Progenitor cell of endocrine pancreas (in vitro differentiated cells): Measurements from ENCODE around the gene TRAPPC14. TPM values are rescaled to one million over a fixed set of nuclear protein-coding genes. Genes with fewer than 3 reads are reported as not detected.
A peak's percentile ranks its signal among the peaks of the same experiment; 100 is the strongest.

Experiments used
- DNase-seq: peaks from one replicate; pipeline ENCODE4 v3.0.0; 2021; ENCODE audit warnings: low spot score; ENCODE audit not compliant: unreplicated experiment
- H3K27ac Mint-ChIP-seq: 2 replicates; pipeline ENCODE4 v1.8.0; 2021; ENCODE audit warnings: mild to moderate bottlenecking, moderate library complexity, mixed read lengths
- H3K27me3 Mint-ChIP-seq: 2 replicates; pipeline ENCODE4 v1.8.0; 2021; ENCODE audit warnings: mixed read lengths
- H3K36me3 Mint-ChIP-seq: 2 replicates; pipeline ENCODE4 v1.8.0; 2022; ENCODE audit warnings: mixed read lengths; ENCODE audit not compliant: insufficient read depth
- H3K4me1 Mint-ChIP-seq: 2 replicates; pipeline ENCODE4 v1.8.0; 2021; ENCODE audit warnings: low read depth, mixed read lengths
- H3K4me3 Mint-ChIP-seq: 2 replicates; pipeline ENCODE4 v1.8.0; 2021; ENCODE audit warnings: low read depth, mild to moderate bottlenecking, moderate library complexity, mixed read lengths
- H3K9me3 Mint-ChIP-seq: 2 replicates; pipeline ENCODE4 v1.8.0; 2021; ENCODE audit warnings: low read depth, mixed read lengths
- total RNA-seq: library from RNA; stranded (reverse); gene quantifications from 2 replicates; pipeline ENCODE4 v1.2.1, GENCODE V29; 2021
- TF ChIP-seq, protein P1 (sequence below): fragments of 200-600 bp; sonication (generic); IDR thresholded peaks from one replicate; pipeline ENCODE4 v1.5.0; 2021; ENCODE audit warnings: antibody characterized with exemption, mild to moderate bottlenecking; ENCODE audit not compliant: unreplicated experiment

The TRAPPC14 gene
- total RNA-seq, 1 donor from 2014 or later: 29.6 TPM

DNA sequence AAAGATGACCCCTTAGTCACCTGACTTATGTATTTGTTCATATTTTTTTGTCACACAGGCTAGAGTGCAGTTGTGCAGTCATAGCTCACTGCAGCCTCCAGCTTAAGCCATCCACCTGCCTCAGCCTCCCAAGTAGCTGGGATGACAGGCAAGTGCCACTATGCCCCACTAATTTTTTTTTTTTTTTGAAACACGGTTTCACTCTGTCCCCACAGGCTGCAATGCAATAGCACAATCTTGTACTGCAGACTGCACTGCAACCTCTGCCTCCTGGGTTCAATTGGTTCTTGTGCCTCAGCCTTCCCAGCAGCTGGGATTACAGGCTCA is 29.9 kb downstream of the TRAPPC14 start:
- no peak overlapping the region for H3K27ac Mint-ChIP-seq

DNA sequence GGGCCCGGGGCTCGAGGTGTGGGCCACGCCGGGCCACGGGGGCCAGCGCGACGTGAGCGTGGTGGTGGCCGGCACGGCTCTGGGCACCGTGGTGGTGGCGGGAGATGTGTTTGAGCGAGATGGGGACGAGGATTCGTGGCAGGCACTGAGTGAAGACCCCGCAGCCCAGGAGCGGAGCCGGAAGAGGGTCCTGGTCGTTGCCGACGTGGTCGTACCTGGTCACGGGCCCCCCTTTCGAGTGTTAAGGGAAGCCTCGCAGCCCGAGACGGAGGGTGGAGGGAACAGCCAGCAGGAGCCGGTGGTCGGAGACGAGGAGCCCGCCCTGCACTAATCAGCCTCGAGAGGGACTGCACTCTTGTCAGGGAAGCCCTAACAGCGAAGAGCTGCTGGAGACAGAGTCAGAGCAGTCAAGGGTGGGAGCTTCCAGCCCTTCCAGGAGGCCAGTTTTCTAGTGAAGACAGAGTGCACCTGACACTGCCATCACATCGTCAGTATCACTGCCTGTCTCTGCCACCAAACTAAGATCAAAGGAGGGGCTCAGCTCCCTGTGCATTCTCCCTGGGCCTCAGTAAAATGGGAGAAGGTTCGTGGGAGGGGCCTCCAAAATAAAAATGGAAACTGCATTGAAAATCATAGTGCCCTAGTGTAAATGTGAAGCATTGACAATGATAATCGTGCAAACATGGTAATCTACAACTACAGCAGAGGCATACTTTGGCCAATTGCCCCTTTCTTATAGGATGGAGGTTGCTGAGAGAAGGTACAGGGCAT is 30.5 kb downstream of the TRAPPC14 start:
- H3K4me3 Mint-ChIP-seq: peak overlapping the region; percentile 76
- no peaks in the 10 kb centered on the region for H3K9me3 Mint-ChIP-seq
- DNase-seq: no peak
- no peaks in the 10 kb centered on the region for H3K36me3 Mint-ChIP-seq
- H3K27me3 Mint-ChIP-seq: peaks cover 9% of the 10 kb centered on the region
- TF ChIP-seq, protein P1, sequence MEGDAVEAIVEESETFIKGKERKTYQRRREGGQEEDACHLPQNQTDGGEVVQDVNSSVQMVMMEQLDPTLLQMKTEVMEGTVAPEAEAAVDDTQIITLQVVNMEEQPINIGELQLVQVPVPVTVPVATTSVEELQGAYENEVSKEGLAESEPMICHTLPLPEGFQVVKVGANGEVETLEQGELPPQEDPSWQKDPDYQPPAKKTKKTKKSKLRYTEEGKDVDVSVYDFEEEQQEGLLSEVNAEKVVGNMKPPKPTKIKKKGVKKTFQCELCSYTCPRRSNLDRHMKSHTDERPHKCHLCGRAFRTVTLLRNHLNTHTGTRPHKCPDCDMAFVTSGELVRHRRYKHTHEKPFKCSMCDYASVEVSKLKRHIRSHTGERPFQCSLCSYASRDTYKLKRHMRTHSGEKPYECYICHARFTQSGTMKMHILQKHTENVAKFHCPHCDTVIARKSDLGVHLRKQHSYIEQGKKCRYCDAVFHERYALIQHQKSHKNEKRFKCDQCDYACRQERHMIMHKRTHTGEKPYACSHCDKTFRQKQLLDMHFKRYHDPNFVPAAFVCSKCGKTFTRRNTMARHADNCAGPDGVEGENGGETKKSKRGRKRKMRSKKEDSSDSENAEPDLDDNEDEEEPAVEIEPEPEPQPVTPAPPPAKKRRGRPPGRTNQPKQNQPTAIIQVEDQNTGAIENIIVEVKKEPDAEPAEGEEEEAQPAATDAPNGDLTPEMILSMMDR: no peak
- H3K27ac Mint-ChIP-seq: peak overlapping the region; percentile 12
- peaks cover 5% of the 10 kb centered on the region for H3K4me1 Mint-ChIP-seq

More for the DNA sequence above, 29.9 kb downstream of the TRAPPC14 start:
- TF ChIP-seq, protein P1: no peak
- peaks cover 9% of the 10 kb centered on the region for H3K27me3 Mint-ChIP-seq
- H3K36me3 Mint-ChIP-seq: no peaks in the 10 kb centered on the region
- no peaks in the 10 kb centered on the region for H3K9me3 Mint-ChIP-seq
- peaks cover 5% of the 10 kb centered on the region for H3K4me1 Mint-ChIP-seq
- no peak for DNase-seq
- peak overlapping the region; percentile 76 for H3K4me3 Mint-ChIP-seq

DNA sequence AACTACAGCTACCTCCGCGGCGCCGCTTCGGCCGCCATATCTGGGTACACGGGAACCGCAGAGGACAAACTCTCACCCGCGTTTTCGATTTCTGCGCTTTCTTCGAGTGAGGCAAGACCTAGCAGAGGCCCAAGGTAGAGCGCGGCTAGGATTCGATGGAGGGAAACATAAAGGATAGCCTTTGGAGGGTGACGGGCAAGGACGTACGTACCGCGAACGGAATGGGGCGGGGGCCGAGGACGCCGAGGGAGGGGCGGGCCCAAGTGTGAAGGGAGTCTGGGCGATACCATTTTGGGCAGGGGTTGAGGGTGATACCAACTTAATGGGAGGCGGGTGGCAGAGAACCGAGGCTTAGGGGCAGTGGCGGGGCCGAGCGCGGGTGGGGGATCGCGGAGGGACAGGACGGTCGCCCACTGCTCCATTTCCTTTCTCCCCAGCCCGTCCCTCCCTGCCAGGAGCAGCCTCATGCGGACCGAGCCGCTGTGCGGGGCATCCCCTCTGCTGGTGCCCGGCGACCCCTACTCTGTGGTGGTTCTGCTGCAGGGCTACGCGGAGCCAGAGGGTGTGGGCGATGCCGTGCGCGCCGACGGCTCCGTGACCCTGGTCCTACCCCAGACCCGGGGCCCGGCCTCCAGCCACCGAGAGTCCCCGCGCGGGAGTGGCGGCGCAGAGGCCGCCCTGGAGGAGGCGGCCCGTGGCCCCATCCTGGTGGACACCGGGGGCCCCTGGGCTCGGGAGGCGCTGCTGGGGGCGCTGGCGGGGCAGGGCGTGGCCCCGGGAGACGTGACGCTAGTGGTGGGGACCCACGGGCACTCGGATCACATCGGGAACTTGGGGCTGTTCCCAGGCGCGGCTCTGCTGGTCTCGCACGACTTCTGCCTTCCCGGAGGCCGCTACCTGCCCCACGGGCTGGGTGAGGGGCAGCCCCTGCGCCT is 31.3 kb downstream of the TRAPPC14 start, which contains the start of gene MBLAC1:
MBLAC1 (plus strand) TSS at position 37 of the 935 bp plus-strand sequence; CDS start at position 466, 429 bp downstream.
- TF ChIP-seq, protein P1: no peak
- H3K9me3 Mint-ChIP-seq: no peaks in the 10 kb centered on the region
- H3K4me1 Mint-ChIP-seq: peaks cover 5% of the 10 kb centered on the region
- DNase-seq: peak; percentile 83
- H3K27ac Mint-ChIP-seq: peak within 1 kb of the TSS; percentile 99
- H3K27me3 Mint-ChIP-seq: peaks cover 6% of the 10 kb centered on the region
- H3K4me3 Mint-ChIP-seq: peak within 1 kb of the TSS; percentile 96
- H3K36me3 Mint-ChIP-seq: no peaks in the 10 kb centered on the region

DNA sequence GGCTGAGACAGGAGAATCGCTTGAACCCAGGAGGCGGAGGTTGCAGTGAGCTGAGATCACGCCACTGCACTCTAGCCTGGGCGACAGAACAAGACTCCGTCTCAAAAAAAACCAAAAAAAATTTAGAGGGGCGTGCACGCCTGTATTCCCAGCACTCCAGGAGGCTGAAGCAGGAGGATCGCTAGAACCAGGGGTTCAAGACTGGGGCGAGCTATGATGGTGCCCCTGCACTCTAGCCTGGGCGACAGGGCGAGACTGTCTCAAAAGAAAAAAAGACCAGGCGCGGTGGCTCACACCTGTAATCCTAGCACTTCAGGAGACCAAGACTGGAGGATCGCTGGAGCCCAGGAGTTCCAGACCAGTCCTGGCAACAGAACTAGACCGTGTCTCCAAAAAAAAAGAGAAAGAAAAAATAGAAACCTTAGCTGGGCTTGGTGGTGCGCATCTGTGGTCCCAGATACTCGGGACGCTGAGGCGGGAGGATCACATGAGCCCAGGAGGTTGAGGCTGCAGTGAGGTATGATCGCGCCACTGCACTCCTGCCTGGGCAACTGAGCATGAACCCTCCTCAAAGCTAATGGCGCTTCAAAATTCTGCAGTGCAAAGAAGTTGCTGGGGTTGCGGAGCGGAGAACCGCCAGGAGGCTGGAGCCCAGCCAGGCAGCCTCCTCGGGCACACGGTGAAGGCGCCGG is 32.1 kb downstream of the TRAPPC14 start:
- Mint-ChIP-seq H3K9me3 (no peaks in the 10 kb centered on the region), H3K36me3 (no peaks in the 10 kb centered on the region), H3K4me1 (peaks cover 5% of the 10 kb centered on the region), H3K4me3 (peak overlapping the region; percentile 96), H3K27ac (peak overlapping the region; percentile 99), H3K27me3 (peaks cover 6% of the 10 kb centered on the region)
- DNase-seq: no peak
- TF ChIP-seq, protein P1: peak; percentile 24
